Stimulated activated CD4-positive, alpha-beta T cell treated with anti-CD3 and anti-CD28 coated beads, TNF-alpha, amount 100 ng/mL, for 4 hours (primary cell): Measurements from ENCODE around the gene SPRN.
"Not testable (repeated sequence)": the region's sequence is repeated elsewhere in the genome, so short reads cannot be mapped to it uniquely, and the experiment has no call there.

Source experiments
- DNase-seq, 3 experiments: peaks; one replicate each; pipeline ENCODE4 v3.0.0-alpha.2; 2020; ENCODE audit warnings: low read depth in 3 of 3

SPRN gene

GRCh38 chr10:133386951-133387350 is 37.5 kb downstream of the SPRN start:
- not testable (repeated sequence) for DNase-seq

GRCh38 chr10:133385214-133385613 is 39.2 kb downstream of the SPRN start:
- no peak for DNase-seq

GRCh38 chr10:133384071-133384470 is 40.4 kb downstream of the SPRN start:
- DNase-seq, result no peak

- DNase-seq, result no peak
Observed at GRCh38 chr10:133383551-133383950, 40.9 kb downstream of the SPRN start.

GRCh38 chr10:133381036-133381435 is 43.4 kb downstream of the SPRN start:
- no peak for DNase-seq

- DNase-seq, result no peak
Observed at GRCh38 chr10:133379801-133380666, 44.4 kb downstream of the SPRN start.

GRCh38 chr10:133379152-133379800 is 45.1 kb downstream of the SPRN start, which contains the start of gene PAOX:
TSS of gene PAOX (plus strand) at chr10:133379262. CDS start at chr10:133379317, 55 bp downstream.
- peak; percentile 34 to 47 (median 41) for DNase-seq

GRCh38 chr10:133378251-133379096 is 46.0 kb downstream of the SPRN start:
- peak; percentile 36 to 40 (median 40) for DNase-seq

GRCh38 chr10:133377818-133378250 is 46.6 kb downstream of the SPRN start:
- no peak for DNase-seq

- no peak for DNase-seq
Observed at GRCh38 chr10:133377025-133377817, 47.2 kb downstream of the SPRN start.

- not testable (repeated sequence) for DNase-seq
Observed at GRCh38 chr10:133376183-133376582, 48.2 kb downstream of the SPRN start.

- no peak for DNase-seq
Observed at GRCh38 chr10:133375357-133376115, 48.9 kb downstream of the SPRN start.

GRCh38 chr10:133373174-133374090 is 51.0 kb downstream of the SPRN start, which contains the start of gene ECHS1:
TSS of gene ECHS1 (minus strand) at chr10:133373354. CDS start at chr10:133373333, 21 bp downstream.
- DNase-seq, result peak; percentile 86 to 95 (median 93)

- no peak for DNase-seq
Observed at GRCh38 chr10:133372507-133372906, 51.9 kb downstream of the SPRN start.
